Stimulated activated CD4-positive, alpha-beta T cell treated with anti-CD3 and anti-CD28 coated beads, Interleukin-4, amount 100 ng/mL, for 24 hours (primary cell): ENCODE measurements around the gene CTAGE8.
"Not testable (repeated sequence)": the region's sequence is repeated elsewhere in the genome, so short reads cannot be mapped to it uniquely, and the experiment has no call there.

Experiments used
- DNase-seq: peaks from one replicate; pipeline ENCODE4 v3.0.0-alpha.2; 2020

CTAGE8 gene

GRCh38 chr7:144252307-144252706 lies 16.8 kb downstream of the CTAGE8 start:
- DNase-seq = not testable (repeated sequence)

- DNase-seq = not testable (repeated sequence)
These were observed 21.3 kb downstream of the CTAGE8 start for GRCh38 chr7:144247674-144248330.

GRCh38 chr7:144246967-144247366 lies 22.1 kb downstream of the CTAGE8 start:
- DNase-seq = not testable (repeated sequence)

DNA sequence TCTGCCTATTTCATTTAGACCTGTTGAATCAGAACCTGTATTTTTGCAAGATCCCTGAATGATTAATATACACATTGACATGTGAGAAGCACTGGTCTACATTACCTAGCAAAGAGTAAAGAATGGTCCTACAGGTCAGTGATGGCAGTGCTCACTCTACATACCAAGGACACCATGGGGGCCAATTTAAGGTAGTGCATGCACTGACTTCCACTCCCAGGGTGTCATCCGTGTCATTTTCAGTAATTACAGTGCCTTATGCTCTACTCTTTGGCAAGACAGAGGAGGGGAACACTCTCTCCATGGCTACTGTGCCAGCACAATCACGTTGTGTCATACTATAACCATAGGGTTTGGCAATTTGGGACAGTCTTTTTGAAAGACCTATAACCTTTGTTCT lies 23.7 kb downstream of the CTAGE8 start:
- not testable (repeated sequence) for DNase-seq

DNA sequence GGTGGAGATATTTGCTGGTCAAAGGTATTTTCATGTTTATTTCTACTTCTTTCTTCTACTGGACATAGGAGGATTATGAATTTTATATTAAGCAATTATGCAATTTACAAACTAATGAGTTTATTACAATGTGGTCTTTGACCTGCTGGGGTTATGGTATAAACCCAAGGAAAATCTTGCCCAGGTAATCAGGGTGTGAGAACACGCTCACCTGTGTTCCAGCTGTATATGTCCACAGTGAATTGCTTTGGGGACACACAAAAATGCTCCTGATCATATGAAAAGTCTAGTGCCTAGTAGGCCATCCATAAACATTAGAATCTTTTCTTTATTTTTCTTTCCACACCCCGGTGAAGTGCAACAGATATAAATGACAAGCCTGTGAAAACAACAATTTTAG lies 29.7 kb downstream of the CTAGE8 start, which contains the start of gene OR2A42:
Gene OR2A42, minus strand, starts transcription at position 241 of the 400 bp plus-strand sequence. CDS start 6,762 bp downstream, outside the sequence.
- not testable (repeated sequence) for DNase-seq

- DNase-seq = not testable (repeated sequence)
These were observed 30.5 kb downstream of the CTAGE8 start for GRCh38 chr7:144238530-144239082.

DNA sequence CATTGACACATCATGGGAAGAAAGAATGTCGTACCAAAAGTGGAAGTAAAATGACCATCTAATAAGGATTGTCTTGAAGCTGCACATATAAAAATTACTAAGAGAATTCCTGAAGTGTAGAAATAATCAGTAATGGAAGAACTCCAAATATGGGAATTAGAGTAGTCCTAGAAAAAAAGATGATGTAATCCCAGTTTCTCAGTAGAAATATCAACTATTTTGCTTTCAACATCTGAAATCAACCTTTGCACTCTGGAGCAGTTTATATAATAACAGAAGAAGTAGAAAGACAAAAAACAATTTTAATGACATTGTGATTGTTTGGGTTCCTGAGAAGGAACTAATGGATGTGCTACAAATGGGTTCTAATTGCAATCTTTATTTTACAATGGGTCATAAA lies 36.0 kb downstream of the CTAGE8 start:
- DNase-seq = not testable (repeated sequence)

DNA sequence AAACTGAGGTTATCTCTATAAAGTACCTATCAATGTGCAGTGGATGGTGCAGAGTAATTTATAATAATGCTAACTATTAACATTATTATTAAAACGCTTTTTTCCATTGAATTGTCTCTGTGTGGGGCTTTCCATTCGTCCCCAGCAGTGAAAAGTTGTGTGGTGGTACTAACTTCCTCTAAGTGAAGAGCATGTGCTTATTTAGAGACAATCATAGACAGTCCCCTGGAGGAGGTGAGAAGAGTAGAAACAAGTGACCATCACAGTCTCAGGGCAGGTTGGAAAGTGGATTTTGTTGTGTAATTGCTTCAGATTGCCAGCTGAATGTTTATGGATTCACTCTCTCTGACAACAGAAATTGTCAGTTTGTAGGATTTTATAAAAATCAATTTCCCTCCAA lies 38.1 kb downstream of the CTAGE8 start:
- DNase-seq = not testable (repeated sequence)

DNA sequence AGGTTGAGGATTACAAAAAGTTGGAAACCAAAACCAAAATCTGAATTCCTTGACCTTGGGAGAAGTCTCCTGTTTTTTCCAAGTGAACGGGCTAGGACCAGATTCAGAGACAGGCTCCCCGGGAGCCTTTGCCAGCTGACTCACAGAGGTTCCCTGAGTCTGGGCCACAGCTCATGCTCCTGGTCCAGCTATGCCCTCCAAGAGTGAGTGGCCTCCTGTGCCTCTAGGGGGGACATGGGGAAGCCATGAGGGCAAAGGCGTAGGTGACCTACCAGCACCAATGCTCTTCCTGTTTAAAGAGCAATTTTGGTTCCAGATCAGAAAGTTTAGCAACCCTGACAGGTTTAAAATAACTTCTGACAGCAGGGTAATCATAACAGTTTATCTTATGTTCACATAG lies 40.3 kb downstream of the CTAGE8 start:
- not testable (repeated sequence) for DNase-seq

GRCh38 chr7:144226866-144227265 lies 42.2 kb downstream of the CTAGE8 start:
- not testable (repeated sequence) for DNase-seq

GRCh38 chr7:144223675-144224074 lies 45.4 kb downstream of the CTAGE8 start:
- not testable (repeated sequence) for DNase-seq

DNA sequence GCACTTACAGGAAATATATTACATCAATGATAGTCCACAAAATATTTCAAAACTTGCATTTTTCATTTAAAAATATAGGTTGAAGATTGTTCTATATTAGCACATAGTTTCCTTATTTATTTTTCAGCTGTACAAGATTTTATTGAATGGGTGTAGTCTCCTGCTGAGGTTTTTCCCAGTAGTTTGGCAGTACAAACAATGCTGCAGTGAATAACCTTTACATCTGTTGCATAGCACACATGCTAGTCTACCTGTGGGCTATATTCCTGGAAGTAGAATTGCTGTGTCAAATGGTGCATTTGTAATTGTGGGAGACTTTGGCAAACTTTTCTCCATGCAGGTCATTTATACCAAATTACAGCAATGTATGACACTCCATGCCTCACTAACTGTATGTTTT lies 48.6 kb downstream of the CTAGE8 start:
- not testable (repeated sequence) for DNase-seq

DNA sequence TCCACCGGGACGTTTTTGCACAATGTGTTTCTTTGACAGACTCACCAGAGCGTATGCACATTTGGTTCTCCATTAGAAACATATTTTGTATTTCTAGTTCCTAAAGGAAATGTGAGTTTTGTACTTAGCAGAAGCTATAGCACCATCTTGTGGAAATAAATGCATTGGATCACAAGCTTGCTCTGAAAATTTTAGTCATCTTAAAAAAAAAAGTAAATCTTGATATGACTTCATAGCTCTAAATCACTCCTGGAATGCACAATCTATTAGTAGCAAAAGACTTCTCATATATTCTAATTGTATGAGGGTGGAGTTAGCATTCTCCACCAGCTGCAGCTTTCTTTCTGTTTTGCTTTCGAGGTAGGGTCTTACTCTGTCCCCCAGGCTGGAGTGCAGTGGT lies 49.9 kb downstream of the CTAGE8 start:
- not testable (repeated sequence) for DNase-seq

DNA sequence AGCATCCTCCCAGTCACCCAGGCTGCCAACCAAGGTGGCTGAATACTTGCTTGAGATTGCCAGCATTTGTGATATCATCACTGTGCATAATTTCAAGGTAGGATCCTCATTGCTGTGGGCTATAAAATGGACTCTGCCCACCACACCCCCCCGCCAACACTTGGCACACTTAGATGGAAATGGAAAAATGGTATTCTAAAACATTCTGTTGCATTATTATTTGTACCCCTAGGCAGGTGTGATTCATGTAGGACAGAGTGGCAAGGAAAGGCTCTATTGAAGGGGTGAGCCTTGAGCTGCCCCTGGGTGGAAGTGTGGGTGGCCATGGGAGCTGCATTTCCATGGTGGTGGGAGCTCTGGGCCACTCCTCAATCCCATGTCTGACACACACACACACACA lies 50.5 kb downstream of the CTAGE8 start:
- not testable (repeated sequence) for DNase-seq

GRCh38 chr7:144217200-144217599 lies 51.9 kb downstream of the CTAGE8 start:
- DNase-seq = not testable (repeated sequence)
